ENCODE measurements around the gene KCNH1.
A peak's percentile ranks its signal among the peaks of the same experiment; 100 is the strongest.

Gene KCNH1

DNA sequence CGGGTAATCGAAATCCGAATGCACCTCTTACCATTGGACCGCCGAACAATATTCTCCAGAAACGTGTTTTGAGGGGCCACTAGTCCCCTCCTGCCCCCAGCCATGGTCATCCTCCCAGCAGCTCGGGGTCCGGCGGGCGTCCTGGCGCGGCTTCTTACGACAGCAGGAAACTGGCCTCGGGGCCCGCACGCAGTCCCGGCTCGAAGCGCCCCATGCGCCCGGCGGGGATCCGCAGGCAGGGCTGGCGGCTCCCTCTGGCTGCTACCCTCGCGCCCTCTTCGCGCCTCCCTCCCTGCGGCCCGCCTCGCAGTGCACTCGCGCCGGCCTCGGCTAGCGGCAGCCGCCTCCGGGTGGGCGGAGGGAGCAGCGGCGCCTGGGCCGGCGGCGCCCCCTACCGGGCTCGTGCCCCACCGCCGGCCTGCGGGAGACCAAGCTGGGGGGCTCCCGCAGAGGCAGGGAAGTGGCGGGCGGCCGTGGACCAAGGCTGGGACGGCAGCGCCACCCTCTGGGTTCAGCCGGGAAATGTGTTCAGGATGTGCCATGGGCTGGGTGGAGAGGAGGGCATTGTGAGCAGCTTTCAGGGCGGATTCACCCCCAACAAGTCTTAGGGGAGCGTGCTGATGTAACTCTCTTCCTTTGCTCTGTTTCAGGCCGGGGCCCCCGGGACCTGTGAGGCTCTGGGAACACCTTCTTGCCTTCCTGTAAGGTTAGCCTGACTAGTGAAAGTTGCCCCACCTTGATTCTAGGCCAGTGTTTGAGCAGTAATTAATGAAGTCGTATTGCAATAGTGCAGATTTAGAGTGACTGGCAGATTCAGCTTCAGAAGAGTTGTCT lies at the start of gene KCNH1:
Gene KCNH1 (minus strand): TSS at position 313 of the 834 bp plus-strand sequence. CDS start 203 bp downstream, at position 110.
- peak; percentile 90 for DNase-seq

- no peak for DNase-seq
These were observed 48.8 kb upstream of the KCNH1 start for GRCh38 chr1:211182746-211183145.

DNA sequence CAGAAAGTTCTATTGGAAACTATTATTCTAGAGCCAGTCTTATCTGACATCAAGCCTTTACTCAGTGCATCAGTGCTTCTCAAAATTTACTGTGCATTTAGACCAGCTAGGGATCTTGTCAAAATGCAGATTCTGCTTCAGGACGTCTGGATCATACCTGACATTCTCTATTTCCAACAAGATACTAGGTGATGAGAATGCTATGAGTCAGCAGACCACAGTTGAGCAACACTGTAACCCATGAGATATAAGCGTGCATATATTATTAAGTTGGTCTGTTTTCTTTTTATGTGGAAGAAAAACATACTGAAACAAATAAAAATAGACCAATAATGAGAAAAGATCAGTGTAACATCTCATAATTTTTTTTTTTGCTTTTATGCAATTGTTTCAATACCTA lies 40.4 kb upstream of the KCNH1 start:
- DNase-seq: no peak

GRCh38 chr1:211172657-211173056 lies 38.7 kb upstream of the KCNH1 start:
- no peak for DNase-seq

DNA sequence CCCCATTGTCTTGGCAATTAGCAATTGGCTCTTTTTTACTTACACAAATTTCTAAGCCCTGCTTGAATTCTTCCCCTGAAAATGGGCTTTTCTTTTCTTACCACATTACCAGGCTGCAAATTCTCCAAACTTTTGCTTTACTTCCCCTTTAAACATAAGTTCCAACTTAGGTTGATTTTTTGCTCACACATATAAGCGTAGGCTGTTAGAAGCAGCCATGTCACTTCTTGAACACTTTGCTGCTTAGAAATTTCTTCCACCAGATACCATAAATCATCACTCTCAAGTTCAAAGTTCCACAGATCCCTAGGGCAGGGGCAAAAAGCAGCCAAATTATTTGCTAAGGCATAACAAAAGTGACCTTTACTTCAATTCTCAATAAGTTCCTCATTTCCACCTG lies 35.4 kb upstream of the KCNH1 start:
- no peak for DNase-seq

GRCh38 chr1:211158866-211159265 lies 24.9 kb upstream of the KCNH1 start:
- no peak for DNase-seq

GRCh38 chr1:211155040-211155439 lies 21.1 kb upstream of the KCNH1 start:
- no peak for DNase-seq

GRCh38 chr1:211153932-211154331 lies 20.0 kb upstream of the KCNH1 start:
- no peak for DNase-seq

DNA sequence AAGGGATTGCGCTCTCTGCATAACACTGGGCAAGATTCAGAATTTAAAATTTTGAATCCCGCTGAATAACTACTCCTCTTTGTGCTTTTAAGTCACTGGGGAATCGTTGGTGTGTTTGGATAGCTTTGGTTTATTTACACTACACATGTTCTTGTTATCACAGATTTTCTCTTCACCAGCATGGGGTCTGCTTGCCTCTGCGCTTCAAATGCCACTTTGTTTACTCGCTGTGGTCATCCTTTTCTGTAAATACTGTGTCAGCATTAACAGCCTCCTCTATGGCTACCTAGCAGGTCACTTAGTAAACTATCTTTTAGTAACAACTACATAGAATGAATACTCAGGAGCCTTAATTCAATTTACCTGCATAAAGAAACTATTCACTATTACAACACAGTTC lies 14.4 kb upstream of the KCNH1 start:
- no peak for DNase-seq

GRCh38 chr1:211145944-211146343 lies 12.0 kb upstream of the KCNH1 start:
- no peak for DNase-seq

GRCh38 chr1:211135342-211135950 lies 1.5 kb upstream of the KCNH1 start:
- peak; percentile 34 for DNase-seq

DNA sequence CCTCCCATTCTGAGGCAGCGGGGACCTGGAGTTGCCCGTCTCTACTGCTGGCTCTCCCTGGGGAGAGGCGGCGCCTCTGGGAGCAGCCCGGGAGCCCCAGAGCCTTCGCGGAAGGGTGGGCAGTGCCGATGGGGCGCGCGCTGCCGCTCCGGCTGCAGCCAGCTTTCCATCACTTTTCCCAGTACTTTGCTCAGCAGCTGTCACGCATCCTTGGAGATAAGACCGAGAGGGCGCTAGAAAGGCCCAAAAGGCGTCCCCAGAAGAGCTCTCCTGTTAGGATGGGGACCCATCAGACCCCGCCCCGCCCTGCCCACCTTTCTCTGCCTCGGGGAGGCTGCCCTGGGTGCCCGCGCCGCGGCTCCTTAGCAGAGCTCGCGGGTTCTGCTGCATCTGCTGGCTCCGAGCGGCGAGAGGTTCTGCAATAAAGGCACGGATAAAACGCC lies 534 bp downstream of the KCNH1 start:
- peak; percentile 42 for DNase-seq

GRCh38 chr1:211132721-211133392 lies 1.1 kb downstream of the KCNH1 start:
- no peak for DNase-seq

DNA sequence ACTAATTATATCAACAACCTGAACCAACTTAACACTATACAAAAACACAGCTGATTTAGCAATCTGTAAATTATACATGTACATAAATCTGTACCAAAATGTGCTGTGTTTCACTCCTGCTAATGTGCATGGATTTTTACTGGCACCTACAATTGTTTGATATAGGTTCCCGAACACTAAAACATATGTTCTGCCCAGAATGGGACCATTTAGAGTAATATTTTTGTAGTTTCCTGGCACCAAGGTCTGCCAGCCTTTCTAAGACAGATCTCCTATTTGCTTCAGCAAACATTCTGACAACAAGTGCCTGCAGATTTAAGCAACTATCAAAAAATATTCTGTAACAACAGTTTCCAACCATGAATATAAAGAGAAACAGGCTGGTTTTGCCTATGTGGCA lies 4.2 kb downstream of the KCNH1 start:
- no peak for DNase-seq

DNA sequence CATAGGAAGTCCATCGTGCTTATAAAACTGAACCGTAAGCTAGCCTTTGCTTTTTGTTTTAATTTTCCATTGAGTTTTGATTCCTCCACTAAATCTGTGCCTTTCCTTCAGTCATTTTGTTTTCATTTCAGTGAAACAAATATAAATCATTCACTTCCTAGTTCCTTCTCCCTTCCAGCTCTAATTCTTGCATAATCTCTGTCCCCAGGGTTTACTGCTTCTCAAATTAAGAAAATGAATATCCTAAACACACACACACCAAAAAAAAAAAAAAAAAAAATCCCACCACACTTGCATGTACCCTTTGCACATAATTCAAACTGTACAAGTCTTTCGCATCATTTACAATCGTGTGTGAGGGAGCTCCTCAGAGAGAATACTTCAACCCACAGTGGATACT lies 6.8 kb downstream of the KCNH1 start:
- no peak for DNase-seq

DNA sequence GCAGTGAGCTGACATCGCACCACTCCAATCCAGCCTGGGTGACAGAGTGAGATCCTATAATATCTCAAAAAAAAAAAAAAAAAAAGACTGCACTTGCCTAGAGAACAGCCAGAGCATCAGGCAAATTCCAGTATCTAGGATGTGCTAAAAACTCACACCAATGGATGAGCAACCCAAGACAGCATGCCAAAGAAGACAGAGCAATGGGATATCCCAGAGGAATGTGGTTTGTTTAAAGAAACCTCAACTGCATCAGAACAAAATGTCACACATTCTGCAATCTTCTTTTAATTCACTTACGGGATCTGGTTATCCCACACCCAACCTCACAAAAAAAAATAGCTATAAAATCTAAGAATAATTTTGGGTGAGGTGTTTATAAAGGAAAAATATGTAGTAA lies 7.3 kb downstream of the KCNH1 start:
- DNase-seq: no peak

DNA sequence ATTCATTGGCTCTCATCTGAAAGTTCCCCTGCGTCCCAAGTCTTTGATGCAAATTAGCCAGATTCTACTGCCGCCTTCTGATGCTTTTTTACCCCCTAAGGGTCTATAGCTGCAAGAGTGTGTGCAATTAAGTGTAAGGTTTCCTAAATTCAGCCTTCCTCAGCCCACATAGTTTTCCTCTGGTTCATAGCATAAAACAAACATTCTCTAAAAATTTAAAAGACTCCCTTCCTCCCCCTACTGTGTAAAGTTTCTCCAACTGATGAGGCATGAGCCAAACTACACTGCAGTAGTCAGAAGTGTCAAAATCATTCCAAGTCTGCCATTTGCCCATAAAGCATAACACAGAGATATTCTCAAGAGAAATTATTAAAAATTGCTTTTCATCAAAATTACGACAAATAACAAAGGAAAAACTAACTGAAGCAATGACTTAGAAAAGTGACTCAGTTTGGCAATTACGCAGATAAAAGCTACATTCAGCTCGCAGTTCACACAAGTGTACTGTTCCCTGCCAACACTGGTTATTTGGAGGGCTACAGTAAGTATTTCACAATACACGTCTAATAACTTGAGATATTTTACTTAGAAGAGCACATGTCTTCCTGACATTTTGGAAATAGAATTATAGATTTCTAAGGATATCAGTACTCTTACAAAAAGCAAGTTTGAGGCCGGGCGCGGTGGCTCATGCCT lies 15.4 kb downstream of the KCNH1 start:
- DNase-seq: no peak

GRCh38 chr1:211114446-211114845 lies 19.5 kb downstream of the KCNH1 start:
- DNase-seq: no peak

DNA sequence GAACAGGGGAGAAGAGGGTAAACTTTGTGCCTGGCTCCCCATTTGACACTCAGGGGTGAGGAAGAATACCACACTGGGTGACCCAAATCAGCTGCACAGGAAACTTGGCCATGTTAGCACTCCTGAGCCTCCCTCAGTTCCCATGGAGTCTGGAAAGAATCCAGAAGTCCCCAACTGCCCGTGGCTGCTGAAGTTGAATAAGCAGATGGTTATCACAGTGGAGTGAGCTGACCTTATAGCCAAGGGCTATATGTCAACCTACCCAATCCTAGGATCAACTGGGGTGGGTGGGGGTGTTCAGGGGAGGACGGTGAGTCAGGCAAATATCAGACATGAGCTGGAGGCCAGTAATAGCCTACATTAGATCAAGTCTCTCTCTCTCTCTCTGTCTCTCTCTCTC lies 20.4 kb downstream of the KCNH1 start:
- DNase-seq: no peak

DNA sequence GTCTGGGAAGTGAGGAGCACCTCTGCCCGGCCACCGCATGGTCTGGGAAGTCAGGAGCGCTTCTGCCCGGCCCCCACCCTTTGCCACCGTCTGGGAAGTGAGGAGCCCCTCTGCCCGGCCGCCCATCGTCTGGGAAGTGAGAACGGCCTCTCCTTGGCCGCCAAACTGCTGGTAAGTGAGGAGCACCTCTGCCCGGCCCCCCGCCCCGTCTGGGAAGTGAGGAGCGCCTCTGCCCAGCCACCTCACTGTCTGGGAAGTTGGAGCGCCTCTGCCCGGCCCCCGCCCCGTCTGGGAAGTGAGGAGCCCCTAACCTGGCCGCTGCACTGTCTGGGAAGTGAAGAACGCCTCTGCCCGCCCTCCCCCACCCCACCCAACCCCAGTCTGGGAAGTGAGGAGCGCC lies 22.6 kb downstream of the KCNH1 start:
- no peak for DNase-seq

DNA sequence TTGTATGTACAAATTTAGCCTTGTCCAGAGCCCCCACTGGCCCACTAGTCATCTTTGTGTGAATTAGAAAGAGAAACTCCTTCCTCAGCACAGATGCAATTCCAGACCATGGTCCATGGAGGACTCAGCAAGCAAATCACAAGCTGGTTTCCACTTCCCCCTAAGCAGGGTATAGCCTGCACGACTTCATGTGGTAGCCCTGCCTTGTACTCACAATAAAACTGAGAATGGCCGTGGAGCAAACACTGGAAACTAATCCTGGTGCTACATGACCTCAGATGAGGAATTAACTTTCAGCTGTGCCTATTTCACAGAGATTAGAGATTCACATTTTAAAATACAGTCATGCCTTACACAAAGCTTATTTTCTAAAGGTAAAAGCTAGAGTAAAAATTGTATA lies 32.5 kb downstream of the KCNH1 start:
- DNase-seq: no peak

GRCh38 chr1:211099393-211099792 lies 34.6 kb downstream of the KCNH1 start:
- DNase-seq: no peak

DNA sequence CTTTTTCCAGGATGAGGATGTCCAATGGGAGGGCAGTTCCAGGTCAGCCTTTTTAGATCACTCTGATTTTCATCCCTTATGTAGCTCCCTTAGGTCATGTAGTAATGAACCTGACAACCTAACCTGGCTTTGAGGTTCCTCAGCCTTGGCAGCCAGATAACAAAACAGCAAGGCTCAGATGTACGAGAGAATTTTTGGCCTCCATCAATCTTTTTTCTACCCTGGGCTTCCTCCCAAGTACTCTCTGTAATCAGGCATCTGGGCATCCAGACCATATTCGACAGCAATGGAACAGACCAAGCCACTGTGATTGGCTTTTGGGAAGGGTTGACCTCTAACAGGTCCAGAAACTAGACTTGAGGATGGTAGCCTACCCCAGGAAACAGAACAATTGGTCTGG lies 38.6 kb downstream of the KCNH1 start:
- no peak for DNase-seq

Measured in NCI-H774 (cell line).